NCI-H187 (cell line): ENCODE measurements around the gene KLHL26.
A peak's percentile ranks its signal among the peaks of the same experiment; 100 is the strongest.

ENCODE experiments used
- DNase-seq, 2 experiments: peaks; one replicate each; lab custom pipeline; 2025; lab: John Stamatoyannopoulos, UW

Gene KLHL26

GRCh38 chr19:18612772-18613588 lies 23.8 kb upstream of the KLHL26 start, which contains the start of gene TMEM59L:
TMEM59L (plus strand) TSS chr19:18612870; CDS start chr19:18612959, 89 bp downstream.
- no peak for DNase-seq

- DNase-seq = no peak
Measured at GRCh38 chr19:18613589-18614234, 23.1 kb upstream of the KLHL26 start.

- DNase-seq = no peak
Measured at GRCh38 chr19:18616023-18616422, 20.8 kb upstream of the KLHL26 start.

GRCh38 chr19:18617562-18617961 lies 19.3 kb upstream of the KLHL26 start:
- no peak for DNase-seq

- DNase-seq = no peak
Measured at GRCh38 chr19:18618236-18618635, 18.6 kb upstream of the KLHL26 start.

- no peak for DNase-seq
Measured at GRCh38 chr19:18620311-18620710, 16.5 kb upstream of the KLHL26 start.

- no peak for DNase-seq
Measured at GRCh38 chr19:18620902-18621301, 15.9 kb upstream of the KLHL26 start.

GRCh38 chr19:18626906-18627305 lies 9.9 kb upstream of the KLHL26 start:
- no peak for DNase-seq

GRCh38 chr19:18629166-18630088 lies 7.4 kb upstream of the KLHL26 start:
- DNase-seq = no peak

GRCh38 chr19:18633321-18633720 lies 3.5 kb upstream of the KLHL26 start:
- DNase-seq = no peak

GRCh38 chr19:18634612-18635297 lies 2.1 kb upstream of the KLHL26 start:
- no peak for DNase-seq

GRCh38 chr19:18635831-18636182 lies 1.0 kb upstream of the KLHL26 start:
- DNase-seq = no peak

GRCh38 chr19:18636183-18636968 lies 452 bp upstream of the KLHL26 start:
- peak; percentile 89 to 92 for DNase-seq

- no peak for DNase-seq
Measured at GRCh38 chr19:18637673-18638630, 1.1 kb downstream of the KLHL26 start.

- DNase-seq = no peak
Measured at GRCh38 chr19:18639706-18640243, 2.9 kb downstream of the KLHL26 start.

GRCh38 chr19:18644196-18645034 lies 7.6 kb downstream of the KLHL26 start:
- DNase-seq = no peak

- DNase-seq = no peak
Measured at GRCh38 chr19:18645035-18645511, 8.2 kb downstream of the KLHL26 start.
